NCI-H1105 treated with DMSO at 0.1 percent for 48 hours (cell line): Measurements from ENCODE around the gene STK4.

ENCODE experiments used
- DNase-seq: peaks from one replicate; lab custom pipeline; 2025; lab: John Stamatoyannopoulos, UW

STK4 gene

GRCh38 chr20:45087097-45087790, 120.9 kb downstream of the STK4 start:
- no peak for DNase-seq

- DNase-seq, result no peak
These were observed 121.5 kb downstream of the STK4 start for GRCh38 chr20:45087814-45088213.

DNA sequence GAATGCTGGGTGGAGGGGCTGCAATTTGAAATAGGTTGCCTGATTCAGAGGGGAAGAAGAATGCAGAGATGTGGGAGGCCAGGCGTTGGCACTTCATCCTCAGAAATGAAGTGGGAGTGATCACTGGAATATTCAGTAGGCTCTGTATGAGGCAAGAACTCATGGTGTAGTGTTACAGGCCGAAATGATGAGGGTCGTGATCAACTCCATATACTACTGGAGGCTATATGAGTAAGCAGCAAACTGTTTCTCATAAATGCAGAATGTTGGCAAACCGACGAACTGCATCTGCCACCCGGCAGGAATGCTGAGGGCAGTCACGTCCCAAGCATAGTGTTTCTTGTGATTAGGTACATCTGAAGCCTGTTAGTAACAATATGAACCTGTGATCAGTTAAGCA, 121.9 kb downstream of the STK4 start:
- DNase-seq, result no peak

- DNase-seq, result no peak
These were observed 124.2 kb downstream of the STK4 start for GRCh38 chr20:45090481-45090880.

- no peak for DNase-seq
These were observed 125.1 kb downstream of the STK4 start for GRCh38 chr20:45091366-45091765.

GRCh38 chr20:45092898-45093297, 126.6 kb downstream of the STK4 start:
- DNase-seq, result no peak

DNA sequence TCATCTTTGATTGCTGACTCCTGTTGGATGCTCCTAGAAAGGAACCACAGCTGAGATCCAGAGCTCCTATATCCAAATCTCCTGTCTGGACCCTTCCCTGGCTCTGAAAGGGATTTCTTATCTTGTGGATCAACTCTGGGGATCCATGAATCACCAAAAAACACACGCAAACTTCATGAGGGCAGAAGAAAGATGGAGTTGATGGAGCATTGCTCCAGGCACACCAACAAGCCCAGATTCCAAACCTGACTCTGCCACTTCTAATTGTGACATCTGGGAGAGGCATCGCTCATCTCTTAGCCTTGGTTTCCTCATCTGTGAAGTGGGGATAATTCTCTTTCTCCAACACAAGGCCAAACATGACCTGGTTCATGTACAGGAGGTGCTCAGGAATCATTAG, 127.9 kb downstream of the STK4 start:
- no peak for DNase-seq

DNA sequence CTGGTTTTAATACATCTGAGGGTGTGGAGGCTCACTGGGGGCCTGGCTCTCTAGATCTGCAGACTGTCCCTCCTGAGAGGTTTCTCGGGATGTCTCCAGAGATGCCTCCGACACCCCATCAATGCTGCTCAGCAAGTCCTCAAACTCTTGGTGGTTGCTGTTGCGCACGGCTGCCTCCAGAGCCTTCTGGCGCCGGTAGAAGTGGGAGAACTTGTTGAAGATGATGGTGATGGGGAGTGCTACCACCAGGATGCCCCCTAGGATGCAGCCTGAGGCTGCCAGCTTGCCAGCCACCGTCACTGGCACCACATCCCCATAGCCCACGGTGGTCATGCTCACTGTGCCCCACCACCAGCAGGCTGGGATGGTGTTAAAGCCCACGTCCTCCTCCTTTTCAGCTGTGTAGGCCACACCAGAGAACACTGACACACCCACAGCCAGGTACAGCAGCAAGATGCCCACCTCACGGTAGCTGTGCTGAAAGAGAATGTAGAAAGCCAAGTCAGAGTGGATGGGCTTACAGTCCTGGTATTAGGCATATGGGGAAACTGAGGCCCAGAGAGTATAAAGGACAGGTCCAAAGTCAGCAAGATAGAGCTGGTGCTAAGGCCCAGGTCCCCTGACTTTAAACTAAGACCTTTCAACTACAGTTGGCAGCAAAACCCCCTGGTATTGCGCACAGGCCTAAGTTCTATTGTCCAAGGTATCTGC, 128.7 kb downstream of the STK4 start:
- DNase-seq, result no peak

DNA sequence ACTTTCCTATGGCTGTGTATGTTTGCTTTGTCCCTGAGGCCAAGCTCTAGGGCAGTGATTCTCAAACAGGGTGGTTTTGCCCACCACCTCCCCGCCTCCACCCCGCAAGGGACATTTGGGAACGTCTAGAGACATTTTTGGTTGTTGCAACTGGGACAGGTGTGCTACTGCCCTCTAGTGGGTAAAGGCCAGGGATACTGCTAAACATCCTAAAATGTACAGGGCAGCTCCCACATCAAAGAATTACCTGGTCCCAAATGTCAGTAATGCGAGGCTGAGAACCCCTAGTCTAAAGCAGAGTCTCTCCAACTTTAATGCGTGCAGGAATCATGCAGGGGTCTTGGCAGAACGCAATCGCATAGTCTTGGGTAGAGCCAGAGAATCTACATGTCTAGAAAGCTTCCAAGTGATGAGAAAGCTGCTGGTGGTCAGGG, 129.5 kb downstream of the STK4 start:
- peak; percentile 52 for DNase-seq

- DNase-seq, result no peak
These were observed 130.5 kb downstream of the STK4 start for GRCh38 chr20:45096781-45097180.

- DNase-seq, result no peak
These were observed 131.3 kb downstream of the STK4 start for GRCh38 chr20:45097485-45098102.

DNA sequence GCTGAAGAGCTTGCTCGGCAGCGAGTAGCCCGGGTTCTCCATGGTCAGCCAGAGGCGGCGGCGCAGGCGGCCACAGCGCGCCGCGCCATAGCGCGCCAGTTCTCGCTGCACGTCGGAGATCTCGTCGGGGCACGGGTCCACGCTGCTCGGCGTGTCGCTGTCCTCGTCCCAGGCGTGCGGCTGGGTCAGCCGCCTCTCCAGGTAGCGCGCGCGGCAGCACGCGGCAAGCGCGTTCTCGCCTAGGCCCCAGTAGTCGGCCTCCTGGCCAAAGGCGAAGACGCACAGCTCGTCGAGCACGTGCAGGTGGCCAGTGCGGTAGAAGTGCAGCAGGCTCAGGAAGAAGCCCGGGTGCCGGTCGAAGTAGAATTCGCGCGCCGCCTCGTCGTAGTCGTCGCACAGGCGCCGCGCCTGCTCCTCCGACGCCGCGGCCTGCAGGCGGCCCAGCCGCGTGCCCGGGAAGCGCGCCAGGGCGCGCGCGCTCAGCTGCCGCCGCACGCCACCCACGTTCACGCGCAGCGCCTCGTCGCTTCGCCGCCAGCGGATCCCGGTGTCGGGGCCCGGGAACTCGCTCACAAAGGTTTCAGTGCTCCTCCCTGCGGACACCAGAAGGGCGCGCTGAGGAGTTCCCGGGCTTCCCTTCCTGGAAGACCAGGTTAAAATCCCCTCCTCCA, 131.9 kb downstream of the STK4 start:
- DNase-seq, result no peak

DNA sequence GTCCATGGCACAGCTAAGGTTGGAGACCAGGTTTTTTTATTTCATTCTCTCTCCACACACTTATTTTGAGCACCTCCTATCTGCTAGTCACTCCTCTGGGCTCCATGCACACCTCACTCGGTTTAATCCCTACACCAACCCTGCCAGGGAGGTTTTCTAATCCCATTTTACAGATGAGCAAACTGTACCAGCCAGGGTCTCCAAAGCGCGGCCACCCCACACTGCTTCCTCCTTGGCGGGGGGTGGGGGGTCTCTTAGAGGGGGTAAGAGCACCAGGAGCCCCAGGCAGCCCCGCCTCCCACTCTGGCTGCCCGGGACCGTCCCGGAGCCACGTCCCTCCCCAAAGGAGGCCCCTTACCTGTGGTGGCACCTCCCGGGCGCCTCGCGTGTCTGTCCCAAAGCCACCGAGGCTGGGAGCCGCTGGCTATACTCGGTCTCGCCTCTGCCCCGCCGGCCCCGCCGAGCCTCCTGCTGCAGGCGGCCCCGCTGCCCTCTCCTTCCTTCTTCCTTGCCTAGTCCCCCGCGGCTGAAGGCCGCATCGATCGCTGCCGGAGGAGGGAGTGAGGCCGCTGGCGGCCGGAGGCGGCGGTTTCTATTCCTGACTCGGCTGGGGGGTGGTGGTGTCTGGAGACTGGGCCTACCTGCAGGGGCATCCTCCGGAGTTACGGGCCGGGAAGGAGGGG, 134.4 kb downstream of the STK4 start, which contains the start of gene KCNS1:
TSS of gene KCNS1 (minus strand) at position 565 of the 683 bp plus-strand sequence. CDS start 1,891 bp downstream, outside the sequence.
- no peak for DNase-seq

DNA sequence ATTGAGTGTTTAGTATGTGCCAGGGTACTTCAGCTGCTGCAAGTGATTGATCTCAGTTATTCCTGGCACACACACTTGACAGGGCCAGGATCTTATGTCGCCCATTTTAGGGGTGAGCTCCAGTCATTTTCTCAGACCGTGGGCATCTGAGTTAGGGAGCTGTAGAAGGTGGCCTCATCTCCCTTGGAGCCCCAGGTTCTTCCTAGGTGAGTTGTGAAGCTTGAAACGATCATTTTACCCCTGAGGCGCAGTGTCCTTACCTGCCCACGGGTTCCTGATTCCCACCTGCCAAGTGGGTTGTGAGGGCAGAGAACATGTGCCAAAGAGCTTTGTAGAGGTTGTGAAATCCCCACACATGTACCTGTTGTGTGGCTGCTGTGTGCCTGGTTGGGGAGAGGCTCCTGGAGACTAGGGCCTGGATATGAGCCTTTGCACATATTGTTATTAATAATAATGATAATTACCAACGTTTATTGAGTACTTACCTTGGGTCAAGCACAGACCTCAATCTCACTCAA, 135.1 kb downstream of the STK4 start:
- no peak for DNase-seq

DNA sequence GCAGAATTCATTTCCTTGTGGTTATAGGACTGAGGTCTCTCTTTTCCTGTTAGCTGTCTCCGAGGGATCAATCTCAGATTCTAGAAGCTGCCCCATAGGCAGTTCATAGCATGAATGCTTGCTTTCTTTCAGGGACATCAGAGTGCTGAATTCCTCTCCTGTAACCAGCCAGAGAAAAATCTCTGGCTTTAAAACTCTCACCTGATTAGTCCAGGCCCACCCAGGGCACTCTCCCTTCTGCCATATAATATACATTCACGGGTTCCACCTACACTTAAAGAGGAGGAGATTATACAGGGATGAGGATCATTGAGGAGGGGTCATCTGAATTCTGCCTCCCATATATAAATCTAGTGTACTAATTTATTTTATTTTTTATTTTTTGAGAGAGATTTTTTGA, 136.8 kb downstream of the STK4 start:
- DNase-seq, result no peak

DNA sequence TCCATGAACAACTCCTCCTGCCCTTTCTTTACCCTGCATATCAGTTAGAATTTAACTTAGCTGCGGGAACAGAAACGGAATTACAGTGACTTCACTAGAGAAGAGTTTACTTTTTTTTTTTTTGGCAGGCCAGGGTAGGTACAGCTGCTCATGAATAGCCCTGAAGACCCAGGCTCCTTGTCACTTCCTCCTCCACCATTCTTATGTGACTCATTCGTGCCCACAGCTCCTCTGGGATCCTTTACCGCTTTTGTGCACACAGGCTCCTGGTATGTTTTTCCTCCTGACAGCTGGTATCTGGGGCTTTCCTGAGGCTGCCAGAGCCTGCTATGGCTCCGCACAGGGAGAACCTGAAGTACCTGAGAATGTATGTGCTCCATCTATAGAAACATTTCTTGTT, 138.5 kb downstream of the STK4 start:
- no peak for DNase-seq

DNA sequence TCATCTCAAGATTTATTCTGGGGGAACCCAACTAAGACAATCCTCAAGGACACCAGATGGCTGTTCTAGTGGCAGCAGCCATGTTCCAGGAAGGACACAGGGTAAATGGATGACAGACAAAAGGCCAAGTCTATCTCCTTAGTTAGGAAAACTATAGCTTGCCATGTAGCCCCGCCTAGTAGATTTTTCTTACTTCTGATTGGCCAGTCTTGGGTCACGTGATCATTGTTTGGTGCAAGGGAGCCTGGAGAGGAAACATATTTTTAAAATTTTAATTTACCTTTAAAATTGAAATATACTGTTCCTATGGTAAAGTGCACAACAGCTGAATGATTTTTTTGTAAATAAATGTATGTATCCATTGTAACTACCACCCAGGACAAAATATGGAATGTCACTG, 139.0 kb downstream of the STK4 start:
- DNase-seq, result no peak

GRCh38 chr20:45109634-45110033, 143.3 kb downstream of the STK4 start:
- DNase-seq, result no peak

DNA sequence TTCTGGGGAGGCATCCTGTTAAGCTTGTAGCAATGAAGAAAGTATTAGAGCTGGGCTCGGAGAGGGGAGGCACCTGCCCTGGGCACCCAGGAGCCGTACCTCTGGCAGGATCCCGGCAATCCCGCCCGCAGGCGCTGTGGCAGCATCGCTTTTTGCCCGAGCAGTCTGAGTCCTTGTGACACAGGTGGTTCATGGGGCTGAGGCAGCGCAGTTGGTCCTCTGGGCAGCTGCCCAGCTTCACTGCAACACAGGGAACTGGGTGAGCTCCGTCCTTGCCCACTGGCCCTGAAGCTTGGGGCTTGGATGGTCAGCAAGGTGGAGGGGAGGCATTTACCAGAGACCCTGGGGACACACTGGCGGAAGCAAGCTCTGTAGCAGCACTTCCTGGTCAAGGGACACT, 144.0 kb downstream of the STK4 start:
- DNase-seq, result no peak

DNA sequence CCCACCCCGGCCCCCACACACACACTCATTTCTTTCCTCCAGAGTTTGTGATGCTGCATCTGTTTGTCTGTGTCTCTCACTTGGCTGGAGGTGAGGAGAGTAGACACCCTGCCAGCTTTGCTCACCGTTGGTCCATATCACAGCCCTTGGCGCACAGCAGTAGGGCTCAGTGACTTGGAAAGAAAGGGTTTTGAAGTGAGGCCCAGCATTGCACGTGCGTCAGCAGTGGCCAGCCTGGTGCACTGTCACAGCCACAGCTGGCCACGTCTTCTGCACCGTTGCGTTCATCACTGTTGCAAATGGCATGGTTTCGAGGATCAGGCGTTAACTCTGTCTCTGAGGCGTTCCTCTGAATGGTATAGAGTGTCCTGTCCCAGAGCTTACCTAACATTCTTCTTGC, 145.0 kb downstream of the STK4 start:
- no peak for DNase-seq

GRCh38 chr20:45111799-45112471, 145.6 kb downstream of the STK4 start:
- DNase-seq, result no peak
